HG03457 (cell line): Measurements from ENCODE around the gene G2E3.
"Not testable (repeated sequence)": the region's sequence is repeated elsewhere in the genome, so short reads cannot be mapped to it uniquely, and the experiment has no call there.

Experiments used
- ATAC-seq: cut with Tn5 transposase; IDR thresholded peaks from one replicate; pipeline ENCODE4 v1.9.1; 2021; ENCODE audit warnings: moderate number of reproducible peaks; ENCODE audit not compliant: unreplicated experiment

G2E3 gene

GRCh38 chr14:30558675-30559555 is at the start of gene G2E3:
Gene G2E3 (plus strand): TSS chr14:30559158. CDS start chr14:30581080, 21,922 bp downstream.
- ATAC-seq: peak; percentile 97

- no peak for ATAC-seq
Observed at GRCh38 chr14:30517737-30518136, 41.2 kb upstream of the G2E3 start.

- ATAC-seq: no peak
Observed at GRCh38 chr14:30518867-30519560, 39.9 kb upstream of the G2E3 start.

- no peak for ATAC-seq
Observed at GRCh38 chr14:30519961-30520360, 39.0 kb upstream of the G2E3 start.

GRCh38 chr14:30520536-30520935 is 38.4 kb upstream of the G2E3 start:
- ATAC-seq: no peak

- ATAC-seq: no peak
Observed at GRCh38 chr14:30521899-30522736, 36.8 kb upstream of the G2E3 start.

- ATAC-seq: no peak
Observed at GRCh38 chr14:30525833-30526232, 33.1 kb upstream of the G2E3 start.

- ATAC-seq: no peak
Observed at GRCh38 chr14:30527196-30527595, 31.8 kb upstream of the G2E3 start.

GRCh38 chr14:30528119-30528518 is 30.8 kb upstream of the G2E3 start:
- ATAC-seq: no peak

GRCh38 chr14:30528778-30529642 is 29.9 kb upstream of the G2E3 start:
- ATAC-seq: no peak

- ATAC-seq: no peak
Observed at GRCh38 chr14:30532264-30532663, 26.7 kb upstream of the G2E3 start.

- ATAC-seq: no peak
Observed at GRCh38 chr14:30533126-30533525, 25.8 kb upstream of the G2E3 start.

GRCh38 chr14:30541318-30541717 is 17.6 kb upstream of the G2E3 start:
- no peak for ATAC-seq

- ATAC-seq: not testable (repeated sequence)
Observed at GRCh38 chr14:30546735-30547134, 12.2 kb upstream of the G2E3 start.

GRCh38 chr14:30547388-30548048 is 11.4 kb upstream of the G2E3 start:
- ATAC-seq: no peak

GRCh38 chr14:30550335-30550734 is 8.6 kb upstream of the G2E3 start:
- no peak for ATAC-seq

- ATAC-seq: no peak
Observed at GRCh38 chr14:30551460-30551859, 7.5 kb upstream of the G2E3 start.

GRCh38 chr14:30553311-30553989 is 5.5 kb upstream of the G2E3 start:
- ATAC-seq: no peak

GRCh38 chr14:30558362-30558674 is 640 bp upstream of the G2E3 start:
- no peak for ATAC-seq
